ENCODE measurements around the gene KDR.

Gene KDR

DNA sequence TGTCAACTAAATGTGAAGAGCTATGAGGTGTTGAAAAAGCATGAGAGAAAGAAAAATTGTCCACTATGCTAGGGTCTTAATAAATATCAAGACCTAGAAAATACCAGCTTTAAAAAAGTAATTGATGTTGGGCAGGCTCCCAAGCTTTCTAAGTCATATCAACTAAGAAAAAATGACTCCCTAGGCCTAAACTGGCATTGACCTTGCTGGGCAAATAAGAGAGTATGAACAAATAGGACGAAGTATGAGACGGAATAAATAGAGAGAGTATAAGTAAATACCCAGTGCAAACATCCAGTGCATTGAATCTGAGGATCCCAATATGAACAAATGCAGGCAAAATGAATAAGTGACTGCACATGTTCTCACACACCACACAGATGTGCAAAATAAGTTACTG lies 3.2 kb downstream of the KDR start:
- no peak for DNase-seq

- DNase-seq = no peak
Measured at GRCh38 chr4:55121246-55121645, 4.1 kb downstream of the KDR start.

- no peak for DNase-seq
Measured at GRCh38 chr4:55118397-55118796, 7.0 kb downstream of the KDR start.

DNA sequence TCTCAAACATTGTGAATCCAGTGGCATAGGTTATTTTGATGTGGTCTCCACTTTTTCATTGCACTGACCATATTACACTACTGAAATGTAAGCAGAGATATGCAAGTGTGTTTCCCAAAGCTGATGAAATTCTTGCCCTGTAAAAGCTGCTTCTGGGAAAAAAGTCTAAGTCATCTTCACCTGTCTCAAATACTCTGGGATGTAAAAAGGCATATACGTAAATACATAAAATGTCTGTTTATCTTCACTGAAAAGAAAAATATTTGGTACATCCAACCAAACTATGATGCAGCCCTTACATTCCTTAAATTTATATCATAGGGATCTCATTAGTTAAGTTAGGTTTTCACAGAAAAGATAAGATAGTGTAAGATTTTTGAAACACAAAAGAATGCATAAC lies 7.9 kb downstream of the KDR start:
- DNase-seq = no peak

GRCh38 chr4:55116450-55116849 lies 8.9 kb downstream of the KDR start:
- DNase-seq = no peak

- no peak for DNase-seq
Measured at GRCh38 chr4:55111601-55112000, 13.8 kb downstream of the KDR start.

DNA sequence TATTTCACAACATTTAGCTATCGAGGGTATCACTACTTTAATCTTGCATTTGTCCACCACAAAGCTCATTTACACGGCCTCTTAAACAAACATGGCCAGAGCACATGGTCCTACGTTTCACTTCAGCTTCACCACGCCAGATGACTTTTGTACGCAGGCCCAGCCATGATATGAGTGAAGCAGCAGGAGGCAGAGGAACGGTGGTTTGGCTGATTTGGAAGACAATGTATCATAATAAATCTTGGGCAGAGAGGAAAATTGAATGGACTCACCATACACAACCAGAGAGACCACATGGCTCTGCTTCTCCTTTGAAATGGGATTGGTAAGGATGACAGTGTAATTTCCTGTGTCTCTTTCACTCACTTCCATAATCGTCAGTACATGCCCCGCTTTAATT lies 15.3 kb downstream of the KDR start:
- DNase-seq = no peak

DNA sequence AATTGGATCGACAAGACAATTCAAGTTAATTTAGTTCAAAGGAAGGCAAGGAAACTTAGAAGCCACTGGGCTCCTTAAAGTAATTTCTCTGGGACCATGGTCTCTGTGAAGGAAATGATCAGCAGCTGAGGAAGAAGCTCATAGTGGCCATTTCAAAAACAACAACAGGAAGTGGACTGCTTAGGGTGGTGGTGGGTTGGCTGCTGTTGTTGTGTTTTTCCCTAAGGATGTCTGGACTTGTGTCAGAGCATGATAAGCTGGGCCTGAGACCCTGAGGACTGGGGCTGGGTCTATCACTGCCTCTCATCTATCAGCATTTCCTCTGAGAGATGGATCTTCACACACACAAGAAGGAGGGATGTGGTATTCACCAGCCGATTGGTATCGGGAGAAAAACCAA lies 18.3 kb downstream of the KDR start:
- DNase-seq = no peak

DNA sequence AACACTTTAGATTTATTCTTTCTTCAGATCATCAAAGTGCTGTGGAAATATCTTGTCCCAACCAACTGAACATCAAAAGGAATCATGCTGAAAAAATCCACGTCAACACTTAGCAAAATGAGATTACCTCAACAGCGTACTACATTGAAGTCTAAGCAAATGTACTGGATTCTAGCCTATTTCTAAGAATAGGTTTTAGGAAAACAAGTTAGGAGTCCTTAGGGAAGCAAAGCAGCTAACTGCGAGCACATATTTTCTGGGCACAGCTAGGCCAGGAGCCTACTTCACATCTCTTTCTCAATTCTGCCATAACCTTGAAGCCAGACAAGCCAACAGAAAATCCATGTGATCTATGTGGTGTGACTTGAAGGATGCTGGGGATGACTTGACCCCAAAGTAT lies 22.2 kb downstream of the KDR start:
- DNase-seq = no peak

DNA sequence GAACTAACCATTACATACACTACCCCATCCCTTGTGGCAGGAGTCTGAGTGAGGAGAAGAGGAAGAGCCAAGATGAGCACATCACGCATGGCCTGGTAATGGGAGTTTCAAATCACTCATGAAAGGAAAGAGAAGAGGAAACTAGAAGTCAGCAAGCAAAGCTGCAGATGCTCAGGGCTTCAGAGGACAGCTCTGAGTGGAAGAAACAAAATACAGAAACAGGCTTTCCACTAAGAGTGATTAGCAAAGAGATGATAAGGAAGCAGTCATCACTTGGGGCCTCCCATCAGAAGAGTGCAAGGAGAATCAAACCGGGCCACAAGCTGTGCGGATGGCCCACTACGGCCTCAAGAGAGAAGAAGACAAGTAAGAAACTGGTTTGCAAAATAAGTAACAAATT lies 25.6 kb downstream of the KDR start:
- DNase-seq = no peak

GRCh38 chr4:55098456-55099204 lies 26.8 kb downstream of the KDR start:
- no peak for DNase-seq

DNA sequence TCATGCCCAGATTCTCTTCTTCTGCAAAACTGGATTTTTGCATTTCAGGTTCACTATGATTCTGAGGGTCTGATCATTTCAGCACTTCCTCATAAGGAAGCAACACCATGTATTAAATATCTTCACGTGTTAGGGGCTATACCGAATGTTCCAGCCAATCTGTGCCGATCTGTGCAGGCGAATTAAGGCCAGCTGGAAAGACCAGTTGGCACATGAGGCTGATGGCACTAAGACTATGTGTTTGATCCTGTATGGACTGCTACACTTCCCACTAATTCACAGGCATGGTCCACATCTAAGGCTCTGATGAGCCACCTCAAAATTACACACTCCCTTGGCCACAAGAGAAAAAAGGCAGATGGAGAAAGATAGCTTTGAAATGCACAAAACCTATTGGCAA lies 28.8 kb downstream of the KDR start:
- DNase-seq = no peak

- no peak for DNase-seq
Measured at GRCh38 chr4:55096045-55096444, 29.4 kb downstream of the KDR start.

DNA sequence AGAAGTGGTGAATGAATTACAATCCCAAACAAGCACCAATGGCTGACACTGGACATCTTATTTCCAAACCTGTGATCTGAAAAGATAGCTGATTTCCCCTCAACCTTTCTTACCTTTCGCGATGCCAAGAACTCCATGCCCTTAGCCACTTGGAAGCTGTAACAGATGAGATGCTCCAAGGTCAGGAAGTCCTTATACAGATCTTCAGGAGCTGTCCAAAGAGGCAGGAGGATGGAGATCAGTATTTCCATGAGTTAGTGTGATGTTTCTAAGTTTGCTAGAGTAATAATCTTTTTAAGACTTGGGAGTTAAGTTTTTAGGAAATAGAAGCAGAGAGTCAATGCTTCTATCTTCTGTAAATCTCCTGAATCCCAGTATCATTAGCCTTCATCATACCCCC lies 32.9 kb downstream of the KDR start:
- no peak for DNase-seq

DNA sequence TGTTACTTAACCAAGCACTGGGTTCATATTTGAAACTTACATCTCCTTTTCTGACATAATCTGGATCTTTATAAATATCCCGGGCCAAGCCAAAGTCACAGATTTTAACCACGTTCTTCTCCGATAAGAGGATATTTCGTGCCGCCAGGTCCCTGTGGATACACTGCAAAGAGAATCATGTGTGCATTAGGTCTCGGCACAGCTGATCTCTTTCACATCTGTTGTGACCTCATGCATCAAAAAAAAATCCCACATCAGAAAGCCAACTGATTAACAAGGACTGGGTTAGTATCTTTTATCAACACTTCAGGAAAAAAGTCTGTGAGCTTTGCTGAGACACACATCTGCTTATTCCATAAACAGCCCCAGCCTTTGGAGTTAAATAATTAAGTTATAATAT lies 35.5 kb downstream of the KDR start:
- no peak for DNase-seq

DNA sequence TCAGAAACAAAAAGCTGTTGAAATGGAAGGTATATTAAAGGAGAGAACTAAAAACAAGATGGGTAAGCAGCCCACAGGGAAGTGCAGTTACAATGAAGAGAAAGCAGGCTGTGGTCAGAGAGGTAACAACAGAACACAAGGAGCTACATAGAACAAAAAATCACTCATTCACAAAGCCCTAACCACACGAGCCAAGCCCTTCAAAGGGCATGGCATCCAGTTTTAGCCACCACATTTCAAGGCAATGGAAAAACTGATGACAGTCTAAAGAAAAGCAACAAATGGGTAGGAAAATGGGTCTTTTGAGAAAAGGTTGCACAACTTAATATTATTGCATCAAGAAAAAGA lies 37.5 kb downstream of the KDR start:
- DNase-seq = no peak

GRCh38 chr4:55087009-55087912 lies 38.1 kb downstream of the KDR start:
- no peak for DNase-seq

GRCh38 chr4:55086578-55086977 lies 38.8 kb downstream of the KDR start:
- DNase-seq = no peak

DNA sequence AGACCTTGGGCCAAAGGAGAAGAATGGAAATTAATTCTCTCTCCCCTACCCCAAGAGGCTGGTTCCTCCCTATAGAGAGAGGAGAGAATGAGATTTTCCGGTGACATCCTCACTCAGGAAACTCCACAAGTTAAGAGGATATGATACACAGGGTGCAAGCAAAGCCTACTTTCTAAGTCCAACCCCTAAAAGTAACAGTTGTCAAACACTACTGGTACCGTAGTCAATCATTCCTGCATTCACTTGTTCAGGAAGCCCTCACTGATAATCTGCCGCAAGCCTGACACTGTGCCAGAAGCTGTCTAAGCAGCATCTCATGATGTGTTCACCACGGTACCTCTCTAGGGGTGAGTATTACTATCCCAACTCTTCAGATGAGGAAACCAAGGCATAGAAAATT lies 41.7 kb downstream of the KDR start:
- no peak for DNase-seq

DNA sequence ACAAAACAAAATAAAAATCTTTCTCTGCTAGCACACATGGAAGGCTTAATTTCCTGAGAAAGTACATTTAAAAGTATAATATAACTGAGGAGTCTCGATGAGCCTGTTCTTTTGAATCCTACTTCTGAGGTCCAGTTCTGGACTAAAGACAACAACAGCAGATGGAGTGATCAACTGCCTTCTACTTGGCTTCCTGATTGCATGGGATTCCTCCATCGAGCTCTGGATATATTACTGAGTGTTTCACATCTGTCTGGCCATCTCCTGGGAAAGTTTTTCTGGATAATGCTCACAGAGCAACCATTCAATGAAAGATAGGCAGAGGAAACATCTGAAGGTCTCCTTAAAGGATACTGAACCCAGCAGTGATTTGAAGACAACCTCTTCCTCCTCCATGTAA lies 42.6 kb downstream of the KDR start:
- no peak for DNase-seq

DNA sequence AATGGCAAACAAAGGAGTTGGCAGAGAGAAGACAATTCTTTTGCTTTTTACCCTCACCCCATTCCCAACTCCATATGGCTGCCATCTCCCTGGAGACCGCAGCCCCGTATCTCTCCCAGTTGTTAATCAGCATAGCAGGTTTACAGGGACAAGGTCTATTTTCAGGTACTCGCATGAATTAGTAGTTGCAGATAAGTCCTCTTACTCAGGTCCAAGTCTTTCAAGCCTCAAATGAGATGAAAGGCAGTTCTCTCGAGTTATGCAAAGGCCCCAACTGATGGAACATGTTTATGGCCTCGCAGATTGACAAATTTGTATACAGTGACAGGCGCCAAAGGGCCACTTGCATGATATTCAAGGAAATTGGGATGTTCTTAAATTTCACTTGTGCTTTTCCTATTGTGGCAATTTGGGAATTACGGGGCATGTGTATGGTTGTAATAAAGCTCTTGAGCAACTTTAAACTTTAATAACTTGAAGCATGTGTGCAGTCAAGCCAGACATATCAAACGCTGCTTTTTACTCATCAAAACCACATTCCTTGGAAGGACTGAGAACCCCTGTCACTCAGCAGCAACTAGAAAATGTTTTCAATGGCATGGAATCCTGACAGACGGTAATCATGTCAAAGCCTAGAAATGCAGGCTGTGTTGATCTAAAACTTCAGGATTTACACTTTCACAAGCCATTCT lies 45.1 kb downstream of the KDR start:
- no peak for DNase-seq

- DNase-seq = no peak
Measured at GRCh38 chr4:55079451-55080173, 45.8 kb downstream of the KDR start.

DNA sequence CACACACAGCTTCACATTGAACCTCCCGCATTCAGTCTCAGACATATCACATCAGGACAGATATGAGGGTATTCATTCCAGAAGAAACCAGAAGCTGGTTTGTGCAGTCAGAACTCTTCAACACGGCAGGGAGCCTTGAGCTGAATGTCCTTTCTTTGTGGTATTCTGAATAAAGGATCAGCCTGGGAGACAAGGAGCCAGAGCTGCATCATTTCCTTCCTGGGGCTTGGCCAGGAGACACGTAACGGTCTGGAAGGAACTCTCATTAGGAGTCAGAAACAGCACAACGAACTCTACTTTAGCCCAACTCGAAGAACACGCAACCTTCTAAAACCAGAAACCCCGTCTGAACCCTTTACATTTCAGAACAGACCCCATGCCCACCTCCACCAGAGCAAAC lies 46.4 kb downstream of the KDR start:
- no peak for DNase-seq
